Measurements from ENCODE around the gene APPL2. TPM values are rescaled to one million over a fixed set of nuclear protein-coding genes. Genes with fewer than 3 reads are reported as not detected.

Gene APPL2
- total RNA-seq, 6 experiments from 2014 or later, result 67.9 to 98.4 (median 87.8) TPM

DNA sequence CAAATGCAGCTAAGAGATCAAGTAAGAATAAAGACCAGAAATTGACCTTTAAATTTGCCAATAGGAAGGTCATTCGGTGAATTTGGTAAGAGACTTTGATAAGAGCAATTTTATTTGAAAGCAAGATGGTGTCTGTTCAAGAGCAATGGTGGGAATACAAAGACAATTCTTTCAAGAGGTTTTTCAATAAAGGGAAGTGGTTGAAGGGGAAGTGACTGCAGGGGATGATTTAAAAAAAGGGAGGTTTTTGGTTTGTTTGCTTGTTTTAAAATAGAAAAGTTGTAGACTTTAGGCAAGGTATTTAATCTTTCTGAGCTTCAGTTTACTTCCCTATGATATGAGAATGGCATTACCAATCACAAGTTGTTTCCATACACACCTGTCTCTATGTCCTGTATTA is 4.3 kb upstream of the APPL2 start:
- TF ChIP-seq, protein P1, sequence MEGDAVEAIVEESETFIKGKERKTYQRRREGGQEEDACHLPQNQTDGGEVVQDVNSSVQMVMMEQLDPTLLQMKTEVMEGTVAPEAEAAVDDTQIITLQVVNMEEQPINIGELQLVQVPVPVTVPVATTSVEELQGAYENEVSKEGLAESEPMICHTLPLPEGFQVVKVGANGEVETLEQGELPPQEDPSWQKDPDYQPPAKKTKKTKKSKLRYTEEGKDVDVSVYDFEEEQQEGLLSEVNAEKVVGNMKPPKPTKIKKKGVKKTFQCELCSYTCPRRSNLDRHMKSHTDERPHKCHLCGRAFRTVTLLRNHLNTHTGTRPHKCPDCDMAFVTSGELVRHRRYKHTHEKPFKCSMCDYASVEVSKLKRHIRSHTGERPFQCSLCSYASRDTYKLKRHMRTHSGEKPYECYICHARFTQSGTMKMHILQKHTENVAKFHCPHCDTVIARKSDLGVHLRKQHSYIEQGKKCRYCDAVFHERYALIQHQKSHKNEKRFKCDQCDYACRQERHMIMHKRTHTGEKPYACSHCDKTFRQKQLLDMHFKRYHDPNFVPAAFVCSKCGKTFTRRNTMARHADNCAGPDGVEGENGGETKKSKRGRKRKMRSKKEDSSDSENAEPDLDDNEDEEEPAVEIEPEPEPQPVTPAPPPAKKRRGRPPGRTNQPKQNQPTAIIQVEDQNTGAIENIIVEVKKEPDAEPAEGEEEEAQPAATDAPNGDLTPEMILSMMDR (IDR thresholded peaks at IDR 0.05), result no peak
- Mint-ChIP-seq H3K4me3 (no peak overlapping the region), H3K36me3 (ENCODE audit: low read depth) (peaks cover 7% of the 10 kb centered on the region), H3K27me3 (ENCODE audit: insufficient read depth) (no peaks in the 10 kb centered on the region), H3K4me1 (ENCODE audit: low read depth) (peaks cover 11% of the 10 kb centered on the region), H3K9me3 (no peaks in the 10 kb centered on the region), H3K27ac (no peak overlapping the region)
- no peak for DNase-seq

DNA sequence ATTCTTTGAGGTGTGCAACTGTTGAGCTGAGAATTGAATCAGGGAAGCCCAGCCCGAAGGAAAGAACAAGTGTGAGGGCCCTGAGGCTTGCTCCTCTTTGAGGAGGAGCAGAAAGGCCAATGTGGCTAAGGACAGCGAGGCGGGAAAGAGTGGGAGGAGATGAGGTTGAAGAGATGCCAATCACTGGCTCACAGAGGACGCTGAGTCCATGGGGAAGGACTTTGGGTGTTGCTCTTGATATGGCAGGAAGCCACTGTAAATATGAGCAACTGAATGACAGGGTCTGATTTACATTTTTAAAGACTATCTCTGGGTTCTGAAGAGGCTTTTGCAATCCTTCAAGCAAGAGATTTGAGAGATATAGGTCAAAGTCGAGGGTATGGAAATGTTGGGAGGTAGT is 3.3 kb upstream of the APPL2 start:
- TF ChIP-seq, protein P1 (IDR thresholded peaks at IDR 0.05), result no peak
- Mint-ChIP-seq H3K4me3 (no peak overlapping the region), H3K27me3 (ENCODE audit: insufficient read depth) (no peaks in the 10 kb centered on the region), H3K27ac (no peak overlapping the region), H3K9me3 (no peaks in the 10 kb centered on the region), H3K36me3 (ENCODE audit: low read depth) (peaks cover 16% of the 10 kb centered on the region), H3K4me1 (ENCODE audit: low read depth) (peaks cover 10% of the 10 kb centered on the region)
- DNase-seq, result no peak

DNA sequence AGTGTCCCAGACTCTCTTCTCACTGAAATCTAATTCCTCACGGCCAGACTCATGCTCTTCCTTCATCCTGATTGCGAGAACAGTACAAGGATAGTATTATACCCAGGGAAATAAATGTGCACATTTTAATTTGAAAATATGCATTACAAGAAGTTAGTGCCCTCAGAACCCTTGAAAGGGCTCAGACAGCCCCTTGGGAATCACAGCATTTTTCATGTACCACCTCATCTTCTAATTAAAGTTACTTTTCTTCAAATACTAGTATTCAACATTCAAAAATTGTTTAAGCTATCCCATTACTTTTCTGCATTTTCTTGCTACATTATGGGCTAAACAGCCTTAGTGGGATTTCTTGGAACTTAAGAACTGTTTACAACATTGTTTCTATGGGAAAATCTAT is 1.7 kb upstream of the APPL2 start:
- no peaks in the 10 kb centered on the region for H3K9me3 Mint-ChIP-seq
- no peak for DNase-seq
- TF ChIP-seq, protein P1 (IDR thresholded peaks at IDR 0.05), result no peak
- H3K4me1 Mint-ChIP-seq (ENCODE audit: low read depth), result peaks cover 27% of the 10 kb centered on the region
- no peak overlapping the region for H3K4me3 Mint-ChIP-seq
- peaks cover 32% of the 10 kb centered on the region for H3K36me3 Mint-ChIP-seq (ENCODE audit: low read depth)
- H3K27ac Mint-ChIP-seq, result no peak overlapping the region
- H3K27me3 Mint-ChIP-seq (ENCODE audit: insufficient read depth), result no peaks in the 10 kb centered on the region

DNA sequence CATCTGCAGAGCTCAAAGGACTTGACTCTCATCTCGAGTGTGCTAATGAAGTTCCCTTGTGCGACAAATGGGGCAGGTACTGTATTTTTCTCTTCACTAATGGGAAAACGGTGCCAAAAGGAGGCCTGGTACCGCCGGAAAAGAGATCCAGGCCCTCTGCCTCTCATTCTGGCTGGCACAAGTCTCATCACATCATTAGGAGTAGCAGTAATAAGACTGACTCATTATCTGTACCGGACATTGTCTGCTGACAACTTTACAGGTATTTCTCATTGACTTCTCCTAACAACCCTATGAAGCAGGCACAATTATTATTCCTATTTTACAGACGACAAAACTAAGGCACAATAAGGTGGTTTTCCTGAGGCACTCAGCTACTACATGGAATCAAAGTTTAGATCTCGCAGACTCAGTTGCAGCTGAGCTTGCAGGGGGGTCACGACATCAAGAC is 668 bp downstream of the APPL2 start:
- no peak for DNase-seq
- Mint-ChIP-seq H3K36me3 (ENCODE audit: low read depth) (peaks cover 56% of the 10 kb centered on the region), H3K27ac (peak overlapping the region; percentile 89), H3K4me3 (peak overlapping the region; percentile 94), H3K27me3 (ENCODE audit: insufficient read depth) (no peaks in the 10 kb centered on the region), H3K4me1 (ENCODE audit: low read depth) (peaks cover 50% of the 10 kb centered on the region), H3K9me3 (no peaks in the 10 kb centered on the region)
- TF ChIP-seq, protein P1 (IDR thresholded peaks at IDR 0.05), result no peak

DNA sequence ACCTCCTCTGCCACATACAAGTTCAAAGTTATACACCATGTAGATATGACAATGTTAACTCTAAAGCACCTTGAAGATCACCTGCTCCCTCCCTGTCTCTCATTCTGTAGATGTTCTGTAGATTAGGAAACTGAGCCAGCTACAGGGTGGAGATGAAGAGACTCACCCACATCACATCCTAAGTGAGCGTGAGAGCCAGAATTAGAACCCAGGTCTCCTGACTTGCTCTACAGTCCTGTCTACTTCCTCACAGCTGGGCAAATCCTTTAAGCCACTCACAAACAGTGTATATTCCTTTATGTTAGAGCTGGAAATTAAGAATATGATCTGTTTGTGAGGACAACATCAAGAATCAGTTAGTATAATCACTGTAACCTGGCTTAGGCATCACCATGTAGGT is 1.8 kb downstream of the APPL2 start:
- TF ChIP-seq, protein P1 (IDR thresholded peaks at IDR 0.05), result no peak
- no peak for DNase-seq
- H3K36me3 Mint-ChIP-seq (ENCODE audit: low read depth), result peaks cover 66% of the 10 kb centered on the region
- H3K27me3 Mint-ChIP-seq (ENCODE audit: insufficient read depth), result no peaks in the 10 kb centered on the region; the same call in 1 of the 2 replicates
- peaks cover 61% of the 10 kb centered on the region for H3K4me1 Mint-ChIP-seq (ENCODE audit: low read depth)
- no peaks in the 10 kb centered on the region for H3K9me3 Mint-ChIP-seq
- peak overlapping the region; percentile 89 for H3K27ac Mint-ChIP-seq
- peak overlapping the region; percentile 94 for H3K4me3 Mint-ChIP-seq
